ENCODE results near the gene FAM151B. TPM values are rescaled to one million over a fixed set of nuclear protein-coding genes. Genes with fewer than 3 reads are reported as not detected.

The FAM151B gene
- total RNA-seq, 3 donors from 2014 or later (not counting 1 experiment from before 2014, with no cell fraction given) = 0.21 to 0.45 (median 0.43) TPM

GRCh38 chr5:80442742-80443141 is 45.2 kb upstream of the FAM151B start:
- Mint-ChIP-seq H3K36me3 (peaks cover 14% of the 10 kb centered on the region), H3K4me3 (no peak overlapping the region), H3K27ac (no peak overlapping the region), H3K4me1 (no peaks in the 10 kb centered on the region), H3K9me3 (no peaks in the 10 kb centered on the region), H3K27me3 (ENCODE audit: low read depth in 2 of 2) (no peaks in the 10 kb centered on the region)
- no peak overlapping the region for H3K27ac ChIP-seq (ENCODE audit: low read length)
- H3K36me3 ChIP-seq (ENCODE audit: control insufficient read depth, insufficient read depth, low read length) = peaks cover 31% of the 10 kb centered on the region
- no peaks in the 10 kb centered on the region for H3K9me3 ChIP-seq (ENCODE audit: control insufficient read depth, insufficient read depth, low read length)
- no peak for DNase-seq
- H3K27me3 ChIP-seq (ENCODE audit: control insufficient read depth, insufficient read depth, low read length) = no peaks in the 10 kb centered on the region
- TF ChIP-seq, protein P1, sequence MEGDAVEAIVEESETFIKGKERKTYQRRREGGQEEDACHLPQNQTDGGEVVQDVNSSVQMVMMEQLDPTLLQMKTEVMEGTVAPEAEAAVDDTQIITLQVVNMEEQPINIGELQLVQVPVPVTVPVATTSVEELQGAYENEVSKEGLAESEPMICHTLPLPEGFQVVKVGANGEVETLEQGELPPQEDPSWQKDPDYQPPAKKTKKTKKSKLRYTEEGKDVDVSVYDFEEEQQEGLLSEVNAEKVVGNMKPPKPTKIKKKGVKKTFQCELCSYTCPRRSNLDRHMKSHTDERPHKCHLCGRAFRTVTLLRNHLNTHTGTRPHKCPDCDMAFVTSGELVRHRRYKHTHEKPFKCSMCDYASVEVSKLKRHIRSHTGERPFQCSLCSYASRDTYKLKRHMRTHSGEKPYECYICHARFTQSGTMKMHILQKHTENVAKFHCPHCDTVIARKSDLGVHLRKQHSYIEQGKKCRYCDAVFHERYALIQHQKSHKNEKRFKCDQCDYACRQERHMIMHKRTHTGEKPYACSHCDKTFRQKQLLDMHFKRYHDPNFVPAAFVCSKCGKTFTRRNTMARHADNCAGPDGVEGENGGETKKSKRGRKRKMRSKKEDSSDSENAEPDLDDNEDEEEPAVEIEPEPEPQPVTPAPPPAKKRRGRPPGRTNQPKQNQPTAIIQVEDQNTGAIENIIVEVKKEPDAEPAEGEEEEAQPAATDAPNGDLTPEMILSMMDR (IDR thresholded peaks at IDR 0.05) = no peak
- ATAC-seq = no peak
- intact Hi-C loops (cut with micrococcal nuclease) = no loop called here
- no peaks in the 10 kb centered on the region for H3K4me1 ChIP-seq (ENCODE audit: control insufficient read depth, insufficient read depth, low read length)
- no peak overlapping the region for H3K4me3 ChIP-seq (ENCODE audit: low read length)

GRCh38 chr5:80453366-80453765 is 34.5 kb upstream of the FAM151B start:
- Histone ChIP-seq H3K9me3 (ENCODE audit: control insufficient read depth, insufficient read depth, low read length) (no peaks in the 10 kb centered on the region), H3K27me3 (ENCODE audit: control insufficient read depth, insufficient read depth, low read length) (no peaks in the 10 kb centered on the region), H3K4me3 (ENCODE audit: low read length) (no peak overlapping the region), H3K27ac (ENCODE audit: low read length) (no peak overlapping the region), H3K36me3 (ENCODE audit: control insufficient read depth, insufficient read depth, low read length) (peaks cover 38% of the 10 kb centered on the region), H3K4me1 (ENCODE audit: control insufficient read depth, insufficient read depth, low read length) (no peaks in the 10 kb centered on the region)
- peaks cover 11% of the 10 kb centered on the region for H3K36me3 Mint-ChIP-seq
- no peak overlapping the region for H3K4me3 Mint-ChIP-seq
- no peak for ATAC-seq
- no peaks in the 10 kb centered on the region for H3K4me1 Mint-ChIP-seq
- no peak overlapping the region for H3K27ac Mint-ChIP-seq
- TF ChIP-seq, protein P1 (IDR thresholded peaks at IDR 0.05) = no peak
- no peaks in the 10 kb centered on the region for H3K9me3 Mint-ChIP-seq
- intact Hi-C loops (cut with micrococcal nuclease) = no loop called here
- no peaks in the 10 kb centered on the region for H3K27me3 Mint-ChIP-seq (ENCODE audit: low read depth in 2 of 2)
- DNase-seq = no peak
- WGBS (ENCODE audit: insufficient coverage) = 93% methylated on average over 2 of the region's 2 CpGs

DNA sequence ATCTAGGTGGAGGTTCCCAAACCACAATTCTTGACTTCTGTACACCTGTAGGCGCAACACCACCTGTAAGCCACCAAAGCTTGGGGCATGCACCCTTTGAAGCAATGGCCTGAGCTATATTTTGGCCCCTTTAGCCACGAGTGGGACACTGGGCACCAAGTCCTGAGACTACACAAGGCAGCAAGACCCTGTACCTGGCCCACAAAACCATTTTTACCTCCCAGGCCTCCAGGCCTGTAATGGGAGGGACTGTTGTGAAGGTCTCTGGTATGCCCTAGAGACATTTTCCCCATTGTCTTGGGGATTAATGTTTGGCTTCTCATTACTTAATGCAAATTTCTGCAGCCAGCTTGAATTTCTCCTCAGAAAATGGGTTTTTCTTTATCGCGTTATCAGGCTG is 24.6 kb upstream of the FAM151B start:
- H3K4me3 Mint-ChIP-seq = no peak overlapping the region
- H3K36me3 Mint-ChIP-seq = peaks cover 40% of the 10 kb centered on the region
- intact Hi-C loops (cut with micrococcal nuclease) = no loop called here
- DNase-seq = no peak
- TF ChIP-seq, protein P1 (IDR thresholded peaks at IDR 0.05) = no peak
- WGBS (ENCODE audit: insufficient coverage) = 98% methylated on average over 4 of the region's 4 CpGs
- no peak for ATAC-seq
- Histone ChIP-seq H3K36me3 (ENCODE audit: control insufficient read depth, insufficient read depth, low read length) (peaks cover 38% of the 10 kb centered on the region), H3K27me3 (ENCODE audit: control insufficient read depth, insufficient read depth, low read length) (no peaks in the 10 kb centered on the region), H3K4me3 (ENCODE audit: low read length) (no peak overlapping the region), H3K27ac (ENCODE audit: low read length) (no peak overlapping the region), H3K9me3 (ENCODE audit: control insufficient read depth, insufficient read depth, low read length) (peaks cover 9% of the 10 kb centered on the region), H3K4me1 (ENCODE audit: control insufficient read depth, insufficient read depth, low read length) (no peaks in the 10 kb centered on the region)
- no peak overlapping the region for H3K27ac Mint-ChIP-seq
- H3K27me3 Mint-ChIP-seq (ENCODE audit: low read depth in 2 of 2) = no peaks in the 10 kb centered on the region
- no peaks in the 10 kb centered on the region for H3K4me1 Mint-ChIP-seq
- H3K9me3 Mint-ChIP-seq = peaks cover 0 to 4% of the 10 kb centered on the region in 2 donors

DNA sequence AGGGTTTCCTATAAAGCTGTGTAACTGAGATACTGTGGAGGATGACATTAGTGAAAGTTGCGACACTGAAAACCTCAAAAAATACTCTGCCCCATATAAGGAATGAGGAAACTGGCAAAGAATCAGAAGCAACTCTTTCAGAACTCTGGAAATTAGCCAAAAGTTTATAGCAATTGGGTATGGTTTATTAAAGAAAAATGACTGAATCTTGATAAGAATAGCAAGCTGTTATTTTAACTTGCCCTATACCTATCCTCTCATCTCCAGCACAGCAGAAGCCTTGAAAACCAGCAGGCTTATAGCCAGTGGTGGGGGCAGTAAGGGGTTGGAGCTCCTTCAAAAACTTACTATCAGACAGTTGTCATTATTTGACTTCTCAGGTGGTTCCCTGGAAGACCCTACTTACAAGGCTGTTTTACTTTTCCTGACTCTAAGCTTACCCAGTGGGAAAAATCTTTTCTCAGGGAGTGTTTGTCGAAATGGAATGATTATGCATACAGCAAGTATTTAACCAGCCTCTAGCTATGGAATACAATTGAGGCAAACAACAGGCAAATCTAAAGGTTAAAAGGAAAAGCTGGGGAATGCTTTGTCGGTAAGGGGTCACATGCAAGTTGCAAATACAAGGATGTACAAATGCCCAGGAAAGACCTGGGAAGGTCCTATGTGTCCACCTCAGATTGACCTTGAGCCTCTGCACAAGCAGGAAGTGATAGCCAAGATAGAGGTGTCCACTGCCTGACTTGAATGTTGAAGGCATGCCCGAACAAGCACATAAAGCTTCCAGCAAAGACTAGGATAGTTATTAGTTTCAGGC is 21.0 kb upstream of the FAM151B start:
- 99% methylated on average over 3 of the region's 4 CpGs for WGBS (ENCODE audit: insufficient coverage)
- DNase-seq = no peak
- H3K27me3 Mint-ChIP-seq (ENCODE audit: low read depth in 2 of 2) = no peaks in the 10 kb centered on the region
- Histone ChIP-seq H3K9me3 (ENCODE audit: control insufficient read depth, insufficient read depth, low read length) (peaks cover 22% of the 10 kb centered on the region), H3K36me3 (ENCODE audit: control insufficient read depth, insufficient read depth, low read length) (peaks cover 24% of the 10 kb centered on the region), H3K27me3 (ENCODE audit: control insufficient read depth, insufficient read depth, low read length) (no peaks in the 10 kb centered on the region), H3K27ac (ENCODE audit: low read length) (no peak overlapping the region), H3K4me3 (ENCODE audit: low read length) (no peak overlapping the region), H3K4me1 (ENCODE audit: control insufficient read depth, insufficient read depth, low read length) (no peaks in the 10 kb centered on the region)
- peaks cover 53% of the 10 kb centered on the region for H3K36me3 Mint-ChIP-seq
- no peak for ATAC-seq
- TF ChIP-seq, protein P1 (IDR thresholded peaks at IDR 0.05) = no peak
- no peaks in the 10 kb centered on the region for H3K4me1 Mint-ChIP-seq
- H3K9me3 Mint-ChIP-seq = peaks cover 5 to 6% of the 10 kb centered on the region in 2 donors
- intact Hi-C loops (cut with micrococcal nuclease) = no loop called here
- no peak overlapping the region for H3K4me3 Mint-ChIP-seq
- no peak overlapping the region for H3K27ac Mint-ChIP-seq

All from natural killer cell (primary cell).